ENCODE measurements around the gene NELL1.

DNA sequence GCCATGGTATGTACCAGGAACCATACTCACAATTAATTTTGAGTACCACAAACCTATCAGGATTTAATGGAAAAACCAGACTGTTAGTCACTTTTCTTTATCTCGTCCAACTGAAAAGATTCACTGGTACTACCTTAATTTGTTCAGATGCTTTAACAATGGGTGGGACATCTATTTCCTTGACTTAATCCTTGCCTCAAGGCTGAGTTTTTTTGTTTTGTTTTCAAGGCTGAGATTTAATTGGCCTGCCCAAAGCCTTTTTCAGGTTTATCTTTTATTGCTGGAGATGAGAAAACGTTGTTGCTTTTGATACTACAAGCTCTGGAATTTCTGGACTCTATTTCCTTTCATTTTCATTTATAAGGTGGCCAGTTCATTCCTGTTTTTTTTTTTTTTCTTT, 50.4 kb downstream of the NELL1 start:
- no peak for TF ChIP-seq POLR2A (IDR thresholded peaks at IDR 0.05)
- TF ChIP-seq, protein P1, sequence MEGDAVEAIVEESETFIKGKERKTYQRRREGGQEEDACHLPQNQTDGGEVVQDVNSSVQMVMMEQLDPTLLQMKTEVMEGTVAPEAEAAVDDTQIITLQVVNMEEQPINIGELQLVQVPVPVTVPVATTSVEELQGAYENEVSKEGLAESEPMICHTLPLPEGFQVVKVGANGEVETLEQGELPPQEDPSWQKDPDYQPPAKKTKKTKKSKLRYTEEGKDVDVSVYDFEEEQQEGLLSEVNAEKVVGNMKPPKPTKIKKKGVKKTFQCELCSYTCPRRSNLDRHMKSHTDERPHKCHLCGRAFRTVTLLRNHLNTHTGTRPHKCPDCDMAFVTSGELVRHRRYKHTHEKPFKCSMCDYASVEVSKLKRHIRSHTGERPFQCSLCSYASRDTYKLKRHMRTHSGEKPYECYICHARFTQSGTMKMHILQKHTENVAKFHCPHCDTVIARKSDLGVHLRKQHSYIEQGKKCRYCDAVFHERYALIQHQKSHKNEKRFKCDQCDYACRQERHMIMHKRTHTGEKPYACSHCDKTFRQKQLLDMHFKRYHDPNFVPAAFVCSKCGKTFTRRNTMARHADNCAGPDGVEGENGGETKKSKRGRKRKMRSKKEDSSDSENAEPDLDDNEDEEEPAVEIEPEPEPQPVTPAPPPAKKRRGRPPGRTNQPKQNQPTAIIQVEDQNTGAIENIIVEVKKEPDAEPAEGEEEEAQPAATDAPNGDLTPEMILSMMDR (IDR thresholded peaks at IDR 0.05): no peak
